Right lobe of liver (tissue), 4 donors: ENCODE data around the gene PHGDH.

ENCODE experiments used
- CTCF ChIP-seq, 4 donors: fragments of 200-600 bp in 3 of 4; fragments of 450-650 bp in 1 of 4; IDR thresholded peaks; one replicate each; pipeline versions ENCODE4 v1.5.1 to v1.8.0; 2016 to 2022; ENCODE audit warnings: antibody characterized with exemption in 4 of 4, mild to moderate bottlenecking in 2 of 4
- POLR2A ChIP-seq: fragments of 450-650 bp; IDR thresholded peaks from one replicate; pipeline ENCODE4 v1.6.1; 2017; ENCODE audit warnings: antibody characterized with exemption, mild to moderate bottlenecking
- donor health status: DM: no; HTN: no; CAD: no.
- donor health status: DM: no; HTN: no; CAD: no.
- donor health status: DM: no; HTN: yes; CAD: no.

DNA sequence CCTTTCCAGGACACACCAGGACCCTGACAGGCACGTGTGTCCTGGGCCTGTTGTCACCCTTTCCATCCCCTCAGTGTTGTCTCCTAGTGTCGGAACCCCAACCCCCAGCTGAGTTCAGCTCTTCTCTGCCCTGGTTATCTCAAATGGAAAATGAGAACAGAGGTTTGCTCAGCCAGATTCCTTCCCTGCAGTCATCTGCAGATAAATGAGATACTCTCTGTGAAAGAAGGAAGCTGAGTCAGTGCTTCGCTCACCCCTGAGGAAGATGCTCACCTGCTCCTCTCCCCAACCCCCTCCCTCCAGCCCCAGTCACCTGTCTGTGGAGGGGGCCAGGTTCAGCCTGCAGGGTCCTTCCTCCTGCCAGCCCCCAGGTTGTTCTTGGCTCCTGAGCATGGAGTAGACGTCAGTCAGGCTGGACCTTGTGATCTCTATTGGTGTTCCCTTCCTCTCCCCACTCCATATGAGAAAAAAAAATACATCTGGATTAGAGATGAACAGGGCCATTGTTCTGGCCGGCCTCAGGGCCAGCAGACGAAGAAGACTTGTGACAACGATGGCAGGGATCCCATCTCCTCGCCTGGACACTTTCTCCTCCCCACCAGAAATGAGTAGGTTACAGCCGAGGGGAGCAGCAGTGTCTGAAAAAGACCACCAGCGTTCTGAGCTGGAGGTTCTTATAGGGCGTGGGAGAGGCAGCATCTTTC lies 20.9 kb downstream of the PHGDH start:
- no peak for TF ChIP-seq CTCF (IDR thresholded peaks at IDR 0.05)
- TF ChIP-seq POLR2A: no peak
